ENCODE measurements around the gene GREB1.

DNA sequence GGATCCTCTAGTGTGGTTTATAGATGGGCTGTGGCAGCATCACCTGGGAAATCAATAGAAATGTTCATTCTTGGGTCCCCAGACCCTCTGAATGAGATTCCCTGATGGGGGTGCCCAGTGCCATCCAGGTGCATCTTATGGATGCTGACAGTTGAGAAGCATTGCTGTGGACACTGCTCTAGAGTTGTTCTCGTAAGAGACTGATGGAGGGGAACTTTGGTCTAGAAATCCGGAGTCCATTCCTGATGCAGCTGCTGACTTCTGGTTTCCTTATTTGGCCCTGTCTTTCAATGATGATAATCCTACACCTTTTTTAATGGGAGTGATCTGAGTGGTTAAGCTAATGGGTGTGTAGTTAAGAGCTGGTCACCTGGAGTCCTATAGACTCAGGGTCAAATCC lies 39.5 kb upstream of the GREB1 start:
- TF ChIP-seq CTCF (conservative IDR thresholded peaks at IDR 0.05) (no peak), EZH2 (IDR thresholded peaks at IDR 0.05; ENCODE audit: low read depth) (no peak)
